ENCODE results near the gene UGT1A6.

The UGT1A6 gene

DNA sequence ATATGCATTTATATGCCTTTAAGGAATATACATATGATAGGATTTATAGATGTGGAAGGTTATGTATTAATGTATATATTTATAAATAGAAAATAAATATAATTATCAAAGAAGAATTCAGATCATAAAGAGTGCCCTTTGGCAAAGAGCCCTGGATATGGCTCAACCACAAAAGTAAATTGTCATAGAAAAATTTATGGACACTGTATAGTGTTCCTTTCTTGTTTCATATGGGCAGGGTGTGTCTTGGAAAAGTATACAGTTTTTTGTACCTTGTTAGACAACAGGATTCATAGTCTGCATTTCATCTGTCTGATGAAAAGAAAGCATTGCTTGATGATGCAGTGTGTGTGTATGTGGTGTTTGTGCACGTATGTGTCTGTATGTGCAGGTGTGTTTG lies 8.1 kb upstream of the UGT1A6 start:
- no CpG with 5 or more reads among the region's 1 CpG for WGBS (ENCODE audit: insufficient coverage, insufficient read length)
- H3K4me1 ChIP-seq (ENCODE audit: control insufficient read depth, insufficient read depth, low read length): no peaks in the 10 kb centered on the region
- no peaks in the 10 kb centered on the region for H3K9me3 ChIP-seq (ENCODE audit: control insufficient read depth, insufficient read depth, low read length)
- no peak overlapping the region for H3K4me3 ChIP-seq (ENCODE audit: low read length)
- H3K27ac ChIP-seq (ENCODE audit: low read length): no peak overlapping the region
- no peaks in the 10 kb centered on the region for H3K27me3 ChIP-seq (ENCODE audit: control insufficient read depth, insufficient read depth, low read length)
- DNase-seq (ENCODE audit: low read depth, low spot score): no peak
- no peaks in the 10 kb centered on the region for H3K36me3 ChIP-seq (ENCODE audit: control insufficient read depth, insufficient read depth, low read length)

DNA sequence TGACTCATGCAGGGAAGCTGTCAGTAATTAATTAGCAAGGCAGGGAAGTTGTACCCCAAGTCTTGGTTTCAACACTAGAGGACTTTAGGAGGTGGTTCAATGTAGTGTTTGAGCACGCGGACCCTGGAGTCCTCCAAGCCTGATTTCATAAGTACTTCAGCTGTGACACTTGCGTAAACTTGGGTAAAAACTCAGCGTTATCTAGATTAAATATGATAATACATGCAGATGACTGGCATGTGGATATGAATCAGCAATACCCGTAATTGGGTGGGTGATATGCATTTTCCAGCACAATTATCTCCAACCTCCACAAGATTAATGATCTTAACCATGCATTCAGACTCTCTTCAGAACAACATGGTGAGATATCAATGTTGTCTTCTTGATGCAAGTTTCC lies 5.8 kb upstream of the UGT1A6 start:
- no peaks in the 10 kb centered on the region for H3K9me3 ChIP-seq (ENCODE audit: control insufficient read depth, insufficient read depth, low read length)
- DNase-seq (ENCODE audit: low read depth, low spot score): no peak
- WGBS (ENCODE audit: insufficient coverage, insufficient read length): no CpG with 5 or more reads among the region's 5 CpGs
- peaks cover 2% of the 10 kb centered on the region; the same call in 1 of the 2 replicates for H3K4me1 ChIP-seq (ENCODE audit: control insufficient read depth, insufficient read depth, low read length)
- H3K27ac ChIP-seq (ENCODE audit: low read length): no peak overlapping the region
- H3K36me3 ChIP-seq (ENCODE audit: control insufficient read depth, insufficient read depth, low read length): no peaks in the 10 kb centered on the region
- no peak overlapping the region for H3K4me3 ChIP-seq (ENCODE audit: low read length)
- H3K27me3 ChIP-seq (ENCODE audit: control insufficient read depth, insufficient read depth, low read length): no peaks in the 10 kb centered on the region

DNA sequence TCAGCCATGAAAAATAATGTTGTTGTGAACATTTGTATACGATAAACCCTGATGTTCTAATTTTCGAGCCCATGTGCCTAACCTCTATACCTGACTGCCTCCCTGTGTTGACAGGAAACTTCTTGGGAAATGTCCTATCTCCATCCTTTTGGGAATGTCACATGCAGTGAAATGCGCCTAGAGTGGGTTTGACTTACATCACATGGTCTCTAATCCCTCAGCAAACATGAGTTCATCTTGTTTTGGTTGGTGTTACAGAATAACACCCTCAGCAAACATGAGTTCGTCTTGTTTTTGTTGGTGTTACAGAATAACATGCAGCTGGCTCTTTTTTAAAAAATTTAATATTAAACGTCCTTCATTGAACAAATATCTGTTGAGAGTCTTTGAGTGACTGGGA lies 4.3 kb upstream of the UGT1A6 start:
- Histone ChIP-seq H3K4me3 (ENCODE audit: low read length) (no peak overlapping the region), H3K4me1 (ENCODE audit: control insufficient read depth, insufficient read depth, low read length) (peaks cover 2% of the 10 kb centered on the region; the same call in 1 of the 2 replicates), H3K27ac (ENCODE audit: low read length) (no peak overlapping the region), H3K9me3 (ENCODE audit: control insufficient read depth, insufficient read depth, low read length) (no peaks in the 10 kb centered on the region), H3K36me3 (ENCODE audit: control insufficient read depth, insufficient read depth, low read length) (no peaks in the 10 kb centered on the region), H3K27me3 (ENCODE audit: control insufficient read depth, insufficient read depth, low read length) (no peaks in the 10 kb centered on the region)
- no peak for DNase-seq (ENCODE audit: low read depth, low spot score)
- WGBS (ENCODE audit: insufficient coverage, insufficient read length): no CpG with 5 or more reads among the region's 5 CpGs

DNA sequence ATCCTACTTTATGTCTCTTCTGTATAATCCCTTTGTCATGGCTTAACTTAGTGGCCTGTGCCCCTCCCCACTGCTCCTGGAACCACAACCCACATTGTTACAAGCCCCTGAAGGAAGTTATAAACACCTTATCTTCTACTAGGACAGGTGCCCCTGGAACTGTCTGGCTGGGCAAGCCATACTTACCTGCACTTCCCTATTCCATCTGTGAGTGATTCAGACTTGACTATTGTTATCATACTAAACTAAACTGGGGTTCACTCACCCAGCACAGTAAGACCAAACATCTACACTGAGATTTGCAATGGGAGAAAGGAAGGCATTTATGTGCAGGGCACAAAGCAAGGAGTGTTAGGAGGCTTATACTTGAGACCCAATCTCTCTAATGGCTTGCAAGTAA lies 3.7 kb upstream of the UGT1A6 start:
- H3K27ac ChIP-seq (ENCODE audit: low read length): no peak overlapping the region

DNA sequence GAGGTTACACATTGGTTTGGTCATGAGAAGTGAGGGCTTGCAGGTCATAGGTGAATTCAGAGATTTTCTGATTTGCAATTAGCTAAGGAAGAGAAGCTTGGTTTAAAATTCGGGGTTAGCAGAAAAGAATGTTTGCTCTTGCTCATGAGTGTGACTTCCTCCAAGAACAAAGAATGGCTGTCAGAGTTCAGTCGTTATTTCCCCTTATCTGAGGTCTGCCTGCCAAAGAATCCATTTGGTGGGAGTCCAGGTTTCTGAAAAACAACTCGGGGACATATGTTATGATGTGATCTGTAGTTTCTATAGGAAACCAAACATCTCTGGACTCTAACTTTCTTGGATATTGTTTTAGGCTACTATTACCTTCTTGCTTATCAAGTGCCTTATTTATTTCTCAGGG lies 3.2 kb upstream of the UGT1A6 start:
- no peaks in the 10 kb centered on the region for H3K27me3 ChIP-seq (ENCODE audit: control insufficient read depth, insufficient read depth, low read length)
- no peak overlapping the region for H3K4me3 ChIP-seq (ENCODE audit: low read length)
- no peak for DNase-seq (ENCODE audit: low read depth, low spot score)
- no peaks in the 10 kb centered on the region for H3K9me3 ChIP-seq (ENCODE audit: control insufficient read depth, insufficient read depth, low read length)
- WGBS (ENCODE audit: insufficient coverage, insufficient read length): no CpG with 5 or more reads among the region's 3 CpGs
- H3K36me3 ChIP-seq (ENCODE audit: control insufficient read depth, insufficient read depth, low read length): no peaks in the 10 kb centered on the region
- H3K27ac ChIP-seq (ENCODE audit: low read length): no peak overlapping the region
- H3K4me1 ChIP-seq (ENCODE audit: control insufficient read depth, insufficient read depth, low read length): peaks cover 2% of the 10 kb centered on the region; the same call in 1 of the 2 replicates

More for the DNA sequence above, 3.7 kb upstream of the UGT1A6 start:
- Histone ChIP-seq H3K4me1 (ENCODE audit: control insufficient read depth, insufficient read depth, low read length) (peaks cover 2% of the 10 kb centered on the region; the same call in 1 of the 2 replicates), H3K4me3 (ENCODE audit: low read length) (no peak overlapping the region), H3K27me3 (ENCODE audit: control insufficient read depth, insufficient read depth, low read length) (no peaks in the 10 kb centered on the region), H3K36me3 (ENCODE audit: control insufficient read depth, insufficient read depth, low read length) (no peaks in the 10 kb centered on the region), H3K9me3 (ENCODE audit: control insufficient read depth, insufficient read depth, low read length) (no peaks in the 10 kb centered on the region)
- DNase-seq (ENCODE audit: low read depth, low spot score): no peak

DNA sequence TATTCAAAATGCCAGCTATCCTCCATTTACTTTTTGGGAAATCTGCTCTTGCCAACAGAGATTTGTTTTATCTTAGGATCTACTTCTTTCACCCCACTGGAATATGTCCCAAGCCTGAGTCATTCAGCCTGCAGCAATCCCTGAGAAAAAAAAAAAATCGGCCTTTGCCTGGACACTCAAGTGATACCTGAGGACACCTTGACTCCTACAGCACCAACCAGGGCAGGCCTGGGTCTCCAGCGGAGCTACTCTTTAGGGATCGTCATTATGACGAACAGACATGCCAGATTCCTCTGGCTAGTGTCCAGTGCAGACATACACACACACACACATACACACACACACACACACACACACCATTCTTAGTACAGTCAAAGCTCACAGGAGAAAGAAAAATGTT lies 2.2 kb upstream of the UGT1A6 start:
- no peak for DNase-seq (ENCODE audit: low read depth, low spot score)
- Histone ChIP-seq H3K4me3 (ENCODE audit: low read length) (no peak overlapping the region), H3K4me1 (ENCODE audit: control insufficient read depth, insufficient read depth, low read length) (peaks cover 2% of the 10 kb centered on the region; the same call in 1 of the 2 replicates), H3K36me3 (ENCODE audit: control insufficient read depth, insufficient read depth, low read length) (no peaks in the 10 kb centered on the region), H3K27me3 (ENCODE audit: control insufficient read depth, insufficient read depth, low read length) (no peaks in the 10 kb centered on the region), H3K9me3 (ENCODE audit: control insufficient read depth, insufficient read depth, low read length) (no peaks in the 10 kb centered on the region), H3K27ac (ENCODE audit: low read length) (no peak overlapping the region)
- no CpG with 5 or more reads among the region's 4 CpGs for WGBS (ENCODE audit: insufficient coverage, insufficient read length)

DNA sequence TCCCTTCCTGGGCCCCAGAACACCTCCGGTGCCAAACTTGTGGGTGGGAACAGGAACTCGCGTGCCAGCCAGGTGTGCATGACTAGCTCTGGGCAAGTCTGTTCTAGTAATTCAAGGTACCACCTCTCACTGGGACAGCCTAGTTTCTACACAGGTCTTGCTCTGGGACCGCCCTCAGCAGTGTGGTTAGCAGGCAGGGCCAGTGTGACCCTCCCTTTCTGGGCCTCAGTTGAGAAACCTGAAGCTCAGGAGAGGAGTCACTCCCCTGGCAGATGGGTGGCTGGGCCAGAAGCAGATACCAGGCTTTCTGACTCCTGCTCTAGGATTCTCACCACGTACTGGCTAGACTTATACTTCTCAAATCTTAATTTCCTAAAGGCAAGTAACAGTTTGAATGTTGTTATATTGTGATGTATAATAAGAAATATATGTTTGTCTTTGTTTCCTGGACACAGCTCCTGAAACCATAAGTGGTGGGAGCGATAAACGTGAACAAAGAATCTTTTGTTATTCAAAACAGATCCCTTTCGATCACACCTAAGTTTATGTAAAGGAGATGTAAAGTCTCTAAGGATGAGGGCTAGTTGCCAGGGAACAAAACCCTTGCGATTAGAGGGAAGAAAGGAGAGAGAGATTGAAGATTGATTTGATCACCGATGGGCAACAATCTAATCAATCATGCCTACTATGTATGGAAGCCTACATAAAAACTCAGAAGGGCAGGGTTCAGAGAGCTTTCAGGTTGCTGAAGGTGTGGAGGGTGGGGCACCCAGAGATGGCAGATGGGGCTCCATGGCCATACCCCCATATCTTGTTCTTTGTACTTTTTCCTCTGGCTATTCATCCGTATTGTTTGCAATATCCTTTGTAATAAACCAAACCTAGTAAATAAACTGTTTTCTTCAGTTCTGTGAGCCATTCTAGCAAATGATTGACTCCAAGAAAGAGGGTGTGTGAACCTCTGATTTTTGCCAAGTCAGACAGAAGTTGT lies 952 bp upstream of the UGT1A6 start:
- no CpG with 5 or more reads among the region's 11 CpGs for WGBS (ENCODE audit: insufficient coverage, insufficient read length)
- DNase-seq (ENCODE audit: low read depth, low spot score): no peak
- Histone ChIP-seq H3K27ac (ENCODE audit: low read length) (no peak overlapping the region), H3K9me3 (ENCODE audit: control insufficient read depth, insufficient read depth, low read length) (no peaks in the 10 kb centered on the region), H3K4me3 (ENCODE audit: low read length) (no peak overlapping the region), H3K27me3 (ENCODE audit: control insufficient read depth, insufficient read depth, low read length) (no peaks in the 10 kb centered on the region), H3K4me1 (ENCODE audit: control insufficient read depth, insufficient read depth, low read length) (peaks cover 2% of the 10 kb centered on the region; the same call in 1 of the 2 replicates), H3K36me3 (ENCODE audit: control insufficient read depth, insufficient read depth, low read length) (no peaks in the 10 kb centered on the region)

DNA sequence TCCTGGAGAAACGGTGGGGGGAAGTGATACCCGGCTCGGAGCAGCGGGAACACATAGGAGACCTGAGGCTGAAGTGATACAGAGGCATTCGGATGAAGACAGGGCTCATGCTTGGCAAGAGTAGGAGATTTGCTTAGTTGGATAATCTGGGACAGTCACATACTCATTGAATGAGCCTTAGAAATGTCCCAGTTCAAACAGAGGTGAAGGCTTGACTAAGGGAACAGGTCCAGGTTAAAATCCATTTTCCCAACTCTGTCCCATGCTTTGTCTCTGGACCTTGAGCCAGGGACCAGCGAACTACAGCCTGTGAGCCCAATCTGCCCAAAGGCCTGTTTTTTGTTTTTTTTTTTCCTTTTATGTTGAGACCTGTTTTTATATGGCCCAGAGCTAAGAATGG lies 1.3 kb downstream of the UGT1A6 start:
- Histone ChIP-seq H3K36me3 (ENCODE audit: control insufficient read depth, insufficient read depth, low read length) (no peaks in the 10 kb centered on the region), H3K27ac (ENCODE audit: low read length) (no peak overlapping the region), H3K4me1 (ENCODE audit: control insufficient read depth, insufficient read depth, low read length) (peaks cover 2% of the 10 kb centered on the region; the same call in 1 of the 2 replicates), H3K9me3 (ENCODE audit: control insufficient read depth, insufficient read depth, low read length) (no peaks in the 10 kb centered on the region), H3K27me3 (ENCODE audit: control insufficient read depth, insufficient read depth, low read length) (no peaks in the 10 kb centered on the region), H3K4me3 (ENCODE audit: low read length) (no peak overlapping the region)
- no peak for DNase-seq (ENCODE audit: low read depth, low spot score)
- WGBS (ENCODE audit: insufficient coverage, insufficient read length): no CpG with 5 or more reads among the region's 6 CpGs

DNA sequence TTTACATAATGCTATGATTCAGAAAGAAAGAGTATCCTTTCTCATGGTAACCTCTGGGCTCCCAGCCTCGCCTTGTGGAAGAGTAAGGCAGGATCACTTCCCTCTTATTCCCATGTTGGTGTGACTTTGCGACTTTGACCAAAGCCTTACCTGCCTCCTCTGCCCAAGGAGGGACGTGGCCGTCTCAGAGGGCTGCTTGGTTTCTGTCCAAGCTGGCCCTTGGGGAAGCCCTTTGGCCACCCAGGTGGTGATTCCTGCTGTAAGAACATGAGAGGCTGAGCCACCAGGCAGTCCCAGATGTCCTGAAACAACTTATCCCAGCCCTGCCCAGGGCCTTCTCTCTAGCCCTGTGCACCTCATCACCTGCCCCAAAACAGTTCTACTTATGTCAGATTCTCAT lies 6.0 kb downstream of the UGT1A6 start:
- Histone ChIP-seq H3K27ac (ENCODE audit: low read length) (no peak overlapping the region), H3K36me3 (ENCODE audit: control insufficient read depth, insufficient read depth, low read length) (no peaks in the 10 kb centered on the region), H3K9me3 (ENCODE audit: control insufficient read depth, insufficient read depth, low read length) (no peaks in the 10 kb centered on the region), H3K4me1 (ENCODE audit: control insufficient read depth, insufficient read depth, low read length) (peaks cover 1% of the 10 kb centered on the region; the same call in 1 of the 2 replicates), H3K4me3 (ENCODE audit: low read length) (no peak overlapping the region), H3K27me3 (ENCODE audit: control insufficient read depth, insufficient read depth, low read length) (no peaks in the 10 kb centered on the region)
- no CpG with 5 or more reads among the region's 4 CpGs for WGBS (ENCODE audit: insufficient coverage, insufficient read length)
- no peak for DNase-seq (ENCODE audit: low read depth, low spot score)

DNA sequence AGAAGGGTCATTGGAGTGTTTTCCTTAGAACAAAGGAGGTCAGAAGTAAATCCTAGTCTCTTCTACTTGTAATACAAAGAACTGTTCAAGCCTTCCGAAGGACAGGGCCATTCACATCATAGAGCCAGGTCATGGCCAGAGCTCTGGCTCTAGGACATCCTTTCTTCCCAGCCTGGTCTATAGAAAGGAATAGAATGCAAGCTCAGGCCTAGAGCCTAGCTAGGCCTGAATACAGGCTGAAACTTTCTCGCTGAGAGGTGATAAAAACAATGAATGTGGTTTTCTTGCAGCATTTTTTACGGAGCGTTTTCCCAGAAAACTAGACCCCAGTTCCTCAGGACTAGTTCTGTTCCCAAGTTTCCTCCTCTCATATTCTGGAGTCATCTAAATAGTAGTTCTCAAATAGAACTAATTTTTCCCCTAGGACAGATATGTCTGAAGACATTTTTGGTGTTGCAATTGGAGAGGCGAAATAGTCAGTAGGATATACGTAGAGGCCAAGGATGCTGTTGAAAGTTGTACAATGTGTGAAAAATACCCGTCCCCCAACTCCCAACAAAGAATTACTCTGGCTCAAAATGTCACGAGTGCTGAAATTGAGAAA lies 6.8 kb downstream of the UGT1A6 start:
- no peak for DNase-seq (ENCODE audit: low read depth, low spot score)
- Histone ChIP-seq H3K4me1 (ENCODE audit: control insufficient read depth, insufficient read depth, low read length) (peaks cover 1% of the 10 kb centered on the region; the same call in 1 of the 2 replicates), H3K4me3 (ENCODE audit: low read length) (no peak overlapping the region), H3K9me3 (ENCODE audit: control insufficient read depth, insufficient read depth, low read length) (no peaks in the 10 kb centered on the region), H3K27ac (ENCODE audit: low read length) (no peak overlapping the region), H3K36me3 (ENCODE audit: control insufficient read depth, insufficient read depth, low read length) (no peaks in the 10 kb centered on the region), H3K27me3 (ENCODE audit: control insufficient read depth, insufficient read depth, low read length) (no peaks in the 10 kb centered on the region)
- WGBS (ENCODE audit: insufficient coverage, insufficient read length): no CpG with 5 or more reads among the region's 8 CpGs
